ENCODE measurements around the gene SORT1.
"Not testable (repeated sequence)": the region's sequence is repeated elsewhere in the genome, so short reads cannot be mapped to it uniquely, and the experiment has no call there.

Gene SORT1

DNA sequence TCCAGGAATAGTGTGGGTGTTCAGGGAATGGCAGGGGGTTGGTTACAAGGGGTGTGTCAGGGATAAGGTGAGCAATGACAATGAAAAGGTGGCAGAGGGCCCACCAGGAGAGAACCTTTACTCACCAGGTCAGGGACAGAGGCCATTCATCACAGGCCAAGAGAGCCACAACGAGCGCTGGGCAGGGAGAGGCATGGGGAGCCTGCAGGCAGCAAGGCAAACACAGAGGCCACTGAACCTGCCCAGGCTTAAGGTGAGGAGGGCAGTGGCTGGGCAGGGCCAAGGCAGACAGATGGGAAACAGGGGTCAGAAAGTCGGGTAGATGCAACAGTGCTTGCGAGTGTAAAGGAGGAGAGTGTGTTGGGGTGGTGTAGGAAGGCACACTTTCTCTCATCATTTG is 62.6 kb downstream of the SORT1 start:
- DNase-seq: no peak

DNA sequence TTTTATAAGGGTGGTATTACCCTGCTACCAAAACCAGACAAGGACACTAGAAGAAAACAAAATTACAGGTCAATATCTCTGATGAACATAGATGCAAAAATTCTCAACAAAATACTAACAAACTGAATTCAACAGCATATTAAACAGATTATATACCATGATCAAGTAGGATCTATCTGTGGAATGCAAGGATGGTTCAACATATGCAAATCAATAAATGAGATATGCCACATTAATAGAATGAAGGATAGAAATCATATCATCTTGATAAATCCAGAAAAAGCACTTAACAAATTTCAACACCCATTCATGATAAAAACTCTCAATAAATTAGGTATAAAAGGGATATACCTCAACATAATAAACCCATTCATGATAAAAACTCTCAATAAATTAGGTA is 66.6 kb downstream of the SORT1 start:
- no peak for DNase-seq

DNA sequence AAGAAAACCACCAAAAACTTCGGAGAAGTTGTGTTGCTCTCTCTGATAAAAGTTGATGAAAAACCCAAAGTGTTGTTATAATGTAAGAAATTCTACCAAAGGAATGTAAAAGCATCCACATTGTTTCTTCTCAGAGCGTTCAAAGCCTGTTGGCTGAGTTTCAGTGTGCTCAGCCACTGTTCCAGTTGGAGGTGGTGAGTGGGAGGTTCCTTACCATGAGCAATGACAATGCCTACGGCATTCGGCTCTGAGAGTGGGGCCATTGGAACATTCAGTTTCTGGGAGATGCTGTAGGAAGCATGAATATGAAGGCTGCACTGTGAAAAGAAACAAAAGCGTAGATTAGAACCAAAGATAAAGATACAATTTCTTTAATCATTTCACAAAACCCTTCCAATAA is 70.4 kb downstream of the SORT1 start:
- no peak for DNase-seq

DNA sequence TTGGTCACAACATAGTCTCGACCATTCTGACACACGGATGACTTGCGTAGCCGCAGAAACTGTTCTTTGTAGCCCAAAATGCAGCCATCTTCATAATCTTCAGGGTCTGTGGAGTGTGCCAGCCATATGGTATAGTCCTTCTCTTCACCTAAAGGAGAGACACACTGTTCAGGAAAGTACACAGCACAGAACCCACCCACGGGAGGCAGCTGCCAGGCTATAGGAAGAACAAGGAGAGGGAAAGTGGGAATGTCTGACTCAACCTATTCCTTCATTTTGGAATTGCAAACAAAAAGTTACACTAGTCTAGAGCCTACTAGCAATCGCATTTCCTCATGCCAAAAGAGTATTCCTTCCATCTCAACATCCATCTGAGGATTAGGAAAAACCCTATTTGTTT is 74.7 kb downstream of the SORT1 start:
- no peak for DNase-seq

DNA sequence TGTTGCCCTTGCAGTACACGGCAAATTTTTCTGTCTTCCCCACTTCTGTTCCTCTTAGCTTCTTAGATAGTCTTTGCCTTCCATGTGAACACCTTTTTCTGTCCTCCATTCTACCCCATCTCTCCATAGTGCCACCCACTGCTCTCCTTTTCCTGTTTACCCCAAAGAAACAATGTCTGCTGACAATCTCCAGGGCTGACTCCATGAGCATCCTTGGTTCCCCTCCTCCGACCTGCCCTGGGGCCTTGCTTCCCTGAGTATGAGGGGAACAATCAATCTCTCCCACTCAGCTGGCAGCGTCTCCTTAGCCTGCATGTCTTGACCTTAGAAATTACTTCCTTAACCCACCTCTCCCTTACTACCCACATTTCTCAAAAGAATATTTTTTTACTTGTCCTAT is 78.6 kb downstream of the SORT1 start:
- no peak for DNase-seq

DNA sequence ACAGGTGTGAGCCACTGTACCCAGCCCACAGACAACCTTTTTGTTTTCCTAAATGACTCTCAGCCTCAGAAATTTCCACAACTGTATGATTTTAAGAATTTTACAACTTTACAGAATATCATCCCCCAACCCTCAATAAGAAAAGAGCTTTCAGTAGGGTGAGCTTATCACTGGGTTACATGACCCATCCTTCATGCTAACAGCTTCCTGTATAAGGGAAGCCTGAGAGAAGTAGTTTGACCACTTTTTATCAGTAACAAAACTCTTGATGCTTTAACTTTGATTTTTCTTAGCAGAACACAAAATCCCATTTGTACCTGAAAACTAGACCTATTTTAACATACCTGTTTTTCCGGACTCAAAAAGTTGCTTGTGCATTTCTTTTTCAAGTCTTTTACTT is 81.2 kb downstream of the SORT1 start:
- DNase-seq: no peak

DNA sequence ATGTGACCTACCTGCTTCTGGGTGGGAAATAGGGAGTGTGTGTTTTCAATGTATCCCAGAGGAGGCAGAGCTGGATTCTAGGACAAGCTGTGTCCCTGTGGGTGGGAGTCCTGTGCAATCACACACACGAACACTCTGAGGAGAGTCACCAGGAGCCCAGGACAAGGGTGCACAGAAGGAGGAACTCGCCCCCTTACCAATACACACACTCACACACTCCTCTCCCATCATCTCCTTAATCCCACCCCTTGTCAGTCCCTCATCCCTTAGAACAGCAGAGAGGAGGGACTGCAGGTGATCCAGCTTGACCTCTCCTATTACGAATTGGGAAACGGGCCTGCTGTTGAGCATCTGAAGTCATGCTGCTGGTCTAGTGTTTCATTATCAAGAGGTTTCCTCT is 82.4 kb downstream of the SORT1 start:
- no peak for DNase-seq

DNA sequence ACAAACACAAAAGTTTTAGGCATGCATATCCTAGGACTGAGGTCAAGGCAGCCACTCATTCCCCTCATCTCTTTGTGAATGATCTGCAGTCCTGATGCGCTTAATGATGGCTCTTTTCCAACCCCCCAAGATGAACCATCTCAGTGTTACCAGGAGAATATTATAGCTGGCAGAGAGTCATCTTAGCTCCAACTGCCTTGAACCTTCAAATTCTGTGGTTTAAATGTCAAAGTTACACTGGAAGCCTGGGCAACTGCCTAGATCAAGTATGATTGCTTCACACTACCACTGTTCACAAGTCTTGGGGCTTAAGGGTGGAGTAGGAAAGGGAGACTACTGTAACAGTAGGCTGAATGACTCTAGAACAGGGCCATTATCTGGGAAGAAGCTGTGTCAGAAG is 82.9 kb downstream of the SORT1 start:
- DNase-seq: no peak

DNA sequence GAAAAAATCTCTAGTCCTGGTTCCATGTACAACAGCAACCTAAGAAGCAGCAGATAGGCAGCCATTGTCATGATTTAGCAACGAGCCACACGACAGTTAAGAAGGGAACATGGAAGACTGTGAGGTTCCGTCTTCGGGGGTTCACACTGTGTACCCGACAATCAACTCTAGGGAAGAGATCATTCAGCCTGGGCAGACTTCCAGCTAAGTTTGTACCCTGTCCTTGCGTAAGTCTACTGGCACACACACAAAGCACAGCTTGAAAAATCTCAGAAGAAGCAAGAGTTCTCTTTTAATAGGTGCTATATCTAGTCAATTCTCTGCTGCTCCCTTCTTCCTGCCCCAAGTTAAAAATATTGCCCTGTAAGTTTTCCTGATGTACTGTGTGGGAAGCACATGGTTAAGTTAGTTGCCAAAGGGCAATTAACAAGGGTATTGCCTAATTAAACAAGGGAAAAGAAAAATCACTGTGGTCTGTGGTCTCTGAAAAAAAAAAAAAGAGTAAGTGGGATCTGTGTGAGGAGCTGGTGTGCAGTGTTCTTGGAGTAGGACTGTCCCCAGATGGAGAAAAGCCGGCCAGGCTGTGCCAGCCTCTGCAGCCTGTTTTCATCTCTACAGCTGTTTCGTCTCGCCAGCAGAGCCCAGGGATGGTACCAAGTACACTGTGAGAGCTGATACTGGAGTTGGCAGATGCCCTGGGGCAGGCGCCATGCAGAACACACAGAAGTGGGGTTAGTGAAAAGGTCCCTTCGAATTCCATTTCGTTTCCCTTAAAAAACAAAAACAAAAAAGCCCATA is 84.5 kb downstream of the SORT1 start:
- no peak for DNase-seq

DNA sequence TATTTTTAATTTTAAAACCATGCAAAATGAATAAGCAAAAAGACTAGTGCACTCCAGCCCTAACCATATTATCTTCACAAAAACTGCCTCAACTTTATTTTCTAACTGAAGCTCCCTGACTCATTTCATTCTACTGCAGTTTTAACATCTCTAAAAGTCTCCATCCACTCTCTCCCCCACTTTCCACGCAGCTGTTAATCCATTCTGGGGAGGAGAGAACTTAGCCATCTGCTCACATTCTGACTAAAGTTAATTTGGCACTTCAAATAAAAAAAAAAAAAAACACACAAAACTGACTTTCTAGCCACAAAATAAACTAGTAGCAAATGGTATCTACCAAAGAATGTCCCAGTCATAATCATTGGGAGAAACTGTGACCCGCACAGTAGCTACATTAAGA is 85.5 kb downstream of the SORT1 start:
- no peak for DNase-seq

DNA sequence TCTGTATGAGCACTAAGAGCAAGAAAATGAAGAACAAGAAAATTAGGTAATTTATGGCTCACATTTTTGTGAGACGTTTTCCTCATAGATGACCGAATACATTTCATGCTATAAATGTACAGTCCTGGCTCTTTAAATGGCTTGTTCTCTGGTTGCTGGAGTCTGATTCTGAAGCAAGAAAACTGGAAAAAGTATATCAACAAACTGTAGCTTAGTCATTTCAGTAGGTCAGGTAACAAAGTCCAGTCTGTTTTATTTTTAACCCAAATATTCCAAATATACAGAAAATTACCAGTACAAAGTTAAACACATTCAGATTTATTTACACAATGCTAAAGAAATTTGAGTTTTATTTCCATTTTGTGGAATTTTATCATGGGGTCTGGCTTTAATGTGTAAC is 88.4 kb downstream of the SORT1 start:
- no peak for DNase-seq

DNA sequence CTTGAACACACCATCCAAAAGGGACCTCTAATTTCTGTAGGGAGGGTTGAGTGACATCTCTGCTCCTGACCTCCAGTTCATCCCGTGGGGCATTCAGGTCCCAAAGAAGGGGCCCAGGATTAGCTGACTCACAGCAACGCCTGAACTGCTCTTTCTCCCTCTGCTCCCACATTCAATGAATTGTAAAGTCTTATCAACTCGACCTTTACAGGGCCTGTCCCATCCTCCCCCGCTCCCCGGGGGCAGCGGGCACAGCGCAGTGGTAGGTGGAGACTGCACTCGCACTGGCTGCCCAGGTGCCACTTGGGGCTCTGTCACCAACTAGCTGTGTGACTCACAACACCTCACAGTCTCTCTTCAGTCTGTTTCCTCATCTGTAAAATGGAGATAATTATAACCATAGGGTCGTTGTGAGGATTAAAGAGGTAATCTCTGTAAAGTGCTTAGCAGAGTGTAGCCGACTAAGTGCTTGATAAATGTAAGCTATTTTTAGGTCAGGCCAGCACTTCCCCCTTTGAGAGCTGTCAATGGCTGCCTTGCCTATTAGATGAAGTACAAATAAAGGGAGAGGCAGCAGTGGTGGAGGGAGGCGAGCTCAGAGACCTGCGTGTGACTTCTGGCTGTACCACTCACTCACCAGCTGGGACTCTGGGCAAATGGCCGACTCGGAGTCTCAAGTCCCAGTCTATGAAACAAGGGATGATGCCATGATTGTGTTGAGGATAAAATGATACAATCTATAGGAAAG is 90.3 kb downstream of the SORT1 start:
- no peak for DNase-seq

DNA sequence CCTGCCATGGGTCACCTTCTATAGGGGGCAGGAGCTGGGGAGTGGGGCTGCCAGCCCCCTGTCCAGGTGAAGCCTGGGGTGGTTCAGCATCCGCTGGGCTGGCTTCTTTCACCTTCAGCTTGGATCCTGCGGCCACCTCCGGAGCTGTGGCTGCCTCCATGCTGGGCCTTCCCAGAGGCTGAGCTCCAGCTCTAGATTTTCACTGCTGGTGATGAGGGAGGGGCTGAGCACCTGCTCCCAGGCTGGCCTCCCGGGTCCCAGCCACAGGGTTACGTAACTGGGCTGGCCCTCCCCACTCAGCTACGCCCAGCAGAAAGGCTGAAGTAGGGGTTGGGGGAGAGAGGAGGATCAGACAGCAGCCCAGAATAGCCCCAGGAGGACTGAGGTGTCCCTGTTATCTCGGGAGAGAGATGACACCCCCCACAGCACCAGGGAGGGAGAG is 90.9 kb downstream of the SORT1 start, which contains the start of gene MYBPHL:
MYBPHL (minus strand) TSS at position 180 of the 442 bp plus-strand sequence; CDS start at position 160, 20 bp downstream.
- DNase-seq: no peak

DNA sequence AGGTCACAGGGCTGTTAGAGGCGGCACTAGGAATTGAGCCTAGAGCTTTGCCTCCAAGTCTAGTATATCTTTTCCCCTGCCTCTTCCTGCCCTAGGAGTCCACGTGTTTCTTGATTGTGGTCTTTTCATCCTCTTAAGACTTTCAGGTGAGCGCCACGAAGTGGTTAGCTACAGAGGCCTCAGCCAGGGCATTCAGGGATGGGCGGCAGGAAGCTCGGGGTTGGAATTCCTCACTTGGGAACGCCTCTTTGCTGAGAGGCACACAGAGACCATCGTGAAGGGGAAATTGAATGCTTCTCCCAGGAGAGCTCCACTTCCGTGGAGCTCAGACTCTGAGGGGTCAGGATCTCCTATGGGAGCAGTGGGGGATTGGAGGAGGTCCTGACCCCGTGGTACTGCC is 91.7 kb downstream of the SORT1 start:
- DNase-seq: not testable (repeated sequence)

DNA sequence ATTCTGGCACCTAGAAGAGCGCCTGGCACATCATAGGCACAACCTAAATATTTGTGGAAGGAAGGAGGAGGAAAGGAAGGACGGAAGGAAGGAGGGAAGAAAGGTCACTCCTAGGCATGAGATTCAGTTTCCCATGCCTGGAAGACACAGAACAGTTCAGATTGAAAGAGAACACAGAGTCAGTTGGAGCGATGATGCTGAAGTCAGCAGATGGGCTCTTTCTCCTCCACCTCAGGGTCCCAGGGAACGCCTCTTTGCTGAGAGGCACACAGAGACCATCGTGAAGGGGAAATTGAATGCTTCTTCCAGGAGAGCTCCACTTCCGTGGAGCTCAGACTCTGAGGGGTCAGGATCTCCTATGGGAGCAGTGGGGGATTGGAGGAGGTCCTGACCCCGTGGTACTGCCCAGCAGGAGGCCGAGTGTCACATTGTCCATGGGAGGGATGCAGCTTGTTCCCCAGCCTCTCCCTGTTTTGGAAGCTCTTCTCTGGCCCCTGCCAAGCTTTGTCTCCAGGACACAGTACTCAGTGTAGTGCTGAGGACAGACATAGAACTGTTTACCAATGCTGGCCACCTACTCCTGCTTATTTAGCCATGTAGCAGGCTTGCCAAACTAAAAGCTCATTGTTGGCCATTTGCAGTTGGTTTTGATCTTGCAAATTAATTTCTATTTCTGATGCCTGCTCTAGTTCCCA is 93.3 kb downstream of the SORT1 start:
- no peak for DNase-seq

DNA sequence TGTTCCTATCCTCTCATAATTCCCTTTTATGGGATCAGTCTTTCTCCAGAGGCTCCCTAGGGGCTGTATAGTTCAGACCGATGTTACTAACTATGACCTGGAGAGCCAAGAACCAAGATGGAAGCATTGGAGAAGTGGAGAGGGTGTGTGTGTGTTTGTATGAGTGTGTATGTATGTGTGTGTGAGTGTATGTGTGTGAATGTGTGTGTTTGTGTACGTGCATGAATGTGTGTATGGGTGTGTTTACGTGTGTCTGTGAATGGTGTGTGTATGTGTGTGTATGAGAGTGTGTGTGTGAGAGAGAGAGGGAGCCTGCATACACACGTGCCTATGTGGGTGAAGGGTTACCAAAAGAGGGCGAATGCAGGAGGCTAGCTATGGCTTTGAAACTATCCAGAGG is 95.8 kb downstream of the SORT1 start:
- DNase-seq: no peak

DNA sequence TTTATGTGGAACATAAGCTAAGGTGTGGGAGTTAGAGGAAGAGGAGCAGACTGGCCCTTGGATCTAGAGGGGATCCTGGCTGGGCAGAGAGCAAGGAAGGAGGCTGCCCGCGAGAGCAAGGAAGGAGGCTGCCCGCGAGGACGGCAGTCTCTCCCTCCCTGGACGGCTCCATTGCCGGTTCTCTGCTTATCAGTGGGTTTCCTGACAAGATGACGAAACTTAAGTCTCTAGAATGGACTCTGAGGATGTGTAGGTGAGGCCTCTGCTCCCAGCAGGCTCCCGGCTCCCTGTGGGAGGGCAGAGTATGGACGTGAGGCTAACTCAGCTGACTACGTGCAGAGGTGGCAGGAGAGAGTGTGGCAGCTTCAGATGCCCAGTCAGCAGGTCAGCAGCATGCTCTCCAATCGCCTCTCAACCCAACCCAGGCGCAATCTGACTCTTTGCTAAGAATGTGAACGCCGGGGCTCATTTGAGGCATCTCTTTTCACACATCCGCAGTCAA is 97.0 kb downstream of the SORT1 start:
- no peak for DNase-seq

DNA sequence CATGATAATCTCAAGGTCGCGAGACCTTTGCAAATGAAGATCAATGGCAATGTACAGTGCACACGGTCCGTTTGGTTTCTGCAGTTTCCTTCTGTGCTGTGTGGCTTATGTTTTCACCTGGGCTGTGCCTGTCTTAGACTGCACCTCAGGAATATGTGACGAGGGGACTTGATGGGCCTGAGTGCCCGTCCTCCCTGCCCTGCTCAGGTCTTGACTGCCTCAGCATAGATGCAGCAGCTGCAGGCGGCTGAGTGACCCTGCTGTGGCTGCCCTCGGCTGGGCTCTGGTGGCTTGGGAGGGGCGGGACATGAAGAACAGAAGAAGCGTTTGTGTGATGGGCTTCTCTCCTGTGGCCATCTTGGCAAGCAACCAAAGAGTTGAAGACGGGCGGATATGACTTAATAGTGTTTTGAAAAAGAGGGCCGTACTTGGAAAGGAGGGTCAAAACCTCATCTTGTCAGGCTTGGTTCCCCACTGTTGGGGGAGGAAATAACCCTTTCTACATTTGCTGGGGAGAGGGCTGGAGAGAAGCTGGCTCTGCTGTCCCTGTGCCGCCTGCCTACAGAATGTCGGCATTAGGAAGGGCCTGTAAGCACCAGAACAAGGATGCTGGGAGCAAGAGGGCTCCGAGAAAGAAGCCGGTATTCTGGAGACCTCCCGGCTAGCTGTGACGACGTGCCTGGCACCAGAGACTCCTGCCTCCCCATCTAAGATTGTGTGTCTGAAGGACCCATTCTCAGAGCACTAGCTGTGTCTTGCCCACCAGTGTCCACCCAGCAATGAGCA is 98.0 kb downstream of the SORT1 start:
- DNase-seq: no peak

DNA sequence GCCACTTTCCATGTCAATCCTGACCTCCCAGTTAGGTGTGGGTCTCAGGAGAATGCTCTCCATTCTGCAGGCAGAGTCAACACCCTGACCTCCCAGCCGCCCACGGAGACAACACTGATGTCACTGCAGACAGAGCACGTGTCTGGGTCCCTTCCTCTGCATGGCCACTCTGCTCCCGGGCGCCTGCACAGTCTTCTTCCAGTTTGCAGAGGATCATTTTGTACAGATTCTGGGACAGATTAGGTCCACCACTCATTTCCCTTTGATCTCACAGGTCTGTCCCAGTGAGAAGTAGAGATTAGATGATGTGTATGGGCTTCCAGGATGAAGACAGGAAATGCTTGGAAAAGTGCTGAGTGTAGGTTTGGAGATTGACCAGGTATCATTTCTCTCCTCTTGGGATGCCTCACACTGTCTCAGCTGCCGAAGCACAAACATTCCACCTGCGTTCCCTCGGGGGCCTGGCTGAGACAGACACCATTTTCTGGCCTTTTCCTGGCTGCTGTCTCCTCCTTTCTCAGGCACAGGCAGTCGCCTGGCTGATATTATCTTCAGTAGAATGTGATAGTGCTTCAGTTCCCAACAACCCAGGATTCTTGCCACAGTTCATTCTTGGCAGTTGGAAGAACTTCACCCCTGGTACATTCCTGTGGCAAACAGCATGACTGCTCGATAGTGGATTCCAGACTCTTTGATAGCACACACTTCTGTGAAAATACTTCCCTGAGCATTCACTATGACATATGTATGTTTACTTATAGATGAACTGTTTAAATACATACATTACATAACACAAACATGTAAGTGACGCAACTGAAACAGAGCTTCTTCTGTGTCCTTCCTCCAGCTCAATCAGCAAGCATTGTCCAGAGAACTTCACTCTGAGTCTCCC is 98.8 kb downstream of the SORT1 start:
- DNase-seq: no peak

DNA sequence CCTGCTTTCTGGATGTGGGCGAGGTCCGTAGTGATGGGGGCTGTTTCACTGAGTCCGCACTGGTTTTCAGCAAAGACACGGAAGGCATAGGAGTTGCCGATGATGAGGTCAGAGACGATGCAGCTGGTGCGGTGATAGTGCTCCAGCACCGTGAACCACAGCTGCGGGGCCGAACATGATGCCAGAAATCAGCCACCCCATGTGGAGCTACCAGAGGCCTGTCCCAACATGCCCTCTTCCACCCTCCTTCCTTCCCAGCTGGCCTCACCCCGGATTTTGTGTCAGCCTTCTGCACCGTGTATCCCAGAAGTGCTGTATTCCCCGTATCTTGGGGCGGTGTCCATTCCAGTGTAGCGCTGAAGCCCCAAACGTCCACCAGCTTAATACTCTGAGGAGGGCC is 100.9 kb downstream of the SORT1 start:
- DNase-seq: no peak

DNA sequence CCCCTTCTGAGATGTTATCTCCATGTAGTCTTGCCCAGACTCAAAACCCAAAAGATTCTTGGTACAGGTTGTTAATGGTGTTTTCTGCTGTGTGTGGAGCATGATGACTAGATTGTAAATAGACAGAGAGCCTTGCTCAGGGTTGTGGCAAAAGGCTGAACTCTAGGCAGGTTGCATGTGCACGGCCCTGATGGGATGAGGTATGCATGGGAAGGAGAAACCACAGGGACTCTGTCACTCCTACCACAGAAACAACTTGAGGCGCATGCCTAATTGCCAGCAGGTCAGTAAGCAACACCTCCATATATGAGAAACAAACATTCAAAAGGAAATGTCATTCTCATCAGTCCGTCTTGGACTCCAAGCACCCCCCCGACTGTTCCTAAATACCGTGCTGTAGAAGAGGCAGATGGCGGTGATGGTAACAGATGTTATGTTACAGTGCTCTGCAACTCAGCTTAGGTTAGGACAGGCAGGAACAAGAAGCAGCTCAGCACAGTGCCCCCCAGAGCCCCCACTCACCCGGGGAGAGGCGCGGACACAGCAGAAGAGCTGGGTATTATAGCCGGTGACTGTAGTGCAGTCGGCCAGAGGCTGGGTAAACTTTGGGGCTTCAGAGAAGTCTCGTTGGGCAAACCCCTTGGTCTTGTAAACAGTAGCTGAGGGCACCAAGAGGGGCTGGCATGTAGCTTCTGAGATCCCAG is 101.9 kb downstream of the SORT1 start:
- no peak for DNase-seq
